K562 (cell line): Measurements from ENCODE around the gene CLSTN1. TPM values are rescaled to one million over a fixed set of nuclear protein-coding genes. Genes with fewer than 3 reads are reported as not detected.
"Not testable (repeated sequence)": the region's sequence is repeated elsewhere in the genome, so short reads cannot be mapped to it uniquely, and the experiment has no call there.

Experiments
- ATAC-seq: fragments of 200-7000 bp; cut with Tn5 transposase; 3 replicates; pipeline ENCODE4 v1.9.1; 2020; ENCODE audit warnings: moderate library complexity
- BruUV-seq: library from RNA; stranded (reverse); fragments of 400-500 nt; replicated peaks from 2 replicates; lab custom pipeline; 2021; lab: Mats Ljungman, UMichigan
- CTCF ChIA-PET: fragments of 300-600 bp; formaldehyde crosslinking; extraction: SDS; loops from one replicate; lab custom pipeline; 2021; ENCODE audit warnings: low intra/inter-chr PET ratio; lab: Yijun Ruan, JAX
- POLR2A ChIA-PET: fragments of 300-600, 350-650 bp; sonication (Branson Sonifier 250); formaldehyde crosslinking; extraction: SDS; loops from one replicate; lab custom pipeline; 2021; ENCODE audit warnings: antibody characterized with exemption, inconsistent platforms; lab: Yijun Ruan, JAX
- DNase-seq, 4 experiments: peaks; one replicate each; pipeline versions ENCODE4 v3.0.0 to v3.0.0-alpha.2; 2011 to 2018; ENCODE audit warnings: low spot score in 3 of 4, mixed read lengths in 3 of 4; ENCODE audit errors: extremely low read depth in 1 of 4
- FAIRE-seq: peaks from 2 replicates; lab custom pipeline; 2011; peaks lifted over from hg19 to GRCh38; lab: Jason Lieb, UNC
- H2AFZ ChIP-seq: 2 replicates; pipeline ENCODE4 v1.6.0; 2011; ENCODE audit warnings: low read depth, low read length, control low read depth, inconsistent platforms
- H3K27ac ChIP-seq: fragments of 200-600 bp; 3 replicates; pipeline ENCODE4 v1.8.0; 2011; ENCODE audit warnings: low read depth, mild to moderate bottlenecking, control low read depth, inconsistent platforms, low read length, moderate library complexity, mixed read lengths; ENCODE audit errors: extremely low read depth
- H3K27me3 ChIP-seq, 2 experiments: fragments of 300-600 bp in 1 of 2; 2 replicates in 1 of 2; 3 replicates in 1 of 2; pipeline versions ENCODE4 v1.6.0 to v1.8.0; 2011; ENCODE audit warnings: inconsistent platforms in 2 of 2, low read length in 2 of 2, mild to moderate bottlenecking in 1 of 2, mixed read lengths in 1 of 2, moderate library complexity in 1 of 2; ENCODE audit not compliant: control insufficient read depth in 2 of 2, insufficient read depth in 2 of 2
- H3K36me3 ChIP-seq: fragments of 300-600 bp; 3 replicates; pipeline ENCODE4 v1.8.0; 2011; ENCODE audit warnings: mild to moderate bottlenecking, low read length, inconsistent platforms; ENCODE audit not compliant: control insufficient read depth, insufficient read depth
- H3K4me1 ChIP-seq, 2 experiments: fragments of 200-600 bp in 1 of 2; replicated peaks in 1 of 2; 2 replicates in 1 of 2; 3 replicates in 1 of 2; pipeline versions ENCODE4 v1.5.1 to v1.8.0; 2011; ENCODE audit warnings: inconsistent platforms in 2 of 2, low read length in 2 of 2, mild to moderate bottlenecking in 1 of 2, mixed read lengths in 1 of 2, moderate library complexity in 1 of 2; ENCODE audit not compliant: control insufficient read depth in 2 of 2, insufficient read depth in 2 of 2
- H3K4me2 ChIP-seq: 2 replicates; pipeline ENCODE4 v1.6.1; 2011; ENCODE audit warnings: low read length, control low read depth, inconsistent platforms, mixed read lengths; ENCODE audit not compliant: insufficient read depth
- H3K4me3 ChIP-seq: fragments of 200-600 bp; sonication (generic), shearing (Covaris generic); 2 replicates; pipeline ENCODE4 v1.5.1; 2016; ENCODE audit warnings: control low read depth, inconsistent platforms
- H3K79me2 ChIP-seq: fragments of 200-600 bp; 3 replicates; pipeline ENCODE4 v1.8.0; 2011; ENCODE audit warnings: low read length, inconsistent platforms; ENCODE audit not compliant: control insufficient read depth, insufficient read depth
- H3K9ac ChIP-seq, 2 experiments: 2 replicates each; pipeline versions ENCODE4 v1.6.0 to v1.6.1; 2011; ENCODE audit warnings: low read depth in 2 of 2, low read length in 2 of 2, control low read depth in 1 of 2, inconsistent platforms in 1 of 2, mild to moderate bottlenecking in 1 of 2, mixed read lengths in 1 of 2; ENCODE audit not compliant: insufficient read depth in 1 of 2
- H3K9me1 ChIP-seq: one replicate; pipeline ENCODE4 v1.6.0; 2011; ENCODE audit warnings: inconsistent platforms, mild to moderate bottlenecking, low read length, moderate library complexity; ENCODE audit not compliant: control insufficient read depth, insufficient read depth
- H3K9me3 ChIP-seq: replicated peaks from 2 replicates; pipeline ENCODE4 v1.5.1; 2011; ENCODE audit warnings: low read depth, low read length, inconsistent platforms; ENCODE audit not compliant: control insufficient read depth, insufficient read depth
- H4K20me1 ChIP-seq: replicated peaks from 2 replicates; pipeline ENCODE4 v1.6.1; 2011; ENCODE audit warnings: low read length, inconsistent platforms, mixed read lengths; ENCODE audit not compliant: control insufficient read depth, insufficient read depth
- WGBS: fragments of 100-300 bp; shearing (Covaris generic); methylation state at CpG from one replicate; pipeline ENCODE4 v1.1.6; 2016; ENCODE audit warnings: low coverage, mixed read lengths; ENCODE audit not compliant: insufficient coverage; ENCODE audit errors: missing lambda C conversion rate; 5-methylcytosine and 5-hydroxymethylcytosine counted together
- in situ Hi-C: fragments of 300-500 bp; cut with MboI; formaldehyde crosslinking; loops from 4 replicates; pipeline ENCODE4 v1.15.0; 2018; ENCODE audit warnings: inconsistent platforms, mixed read lengths
- intact Hi-C: fragments of 100-400 bp; cut with micrococcal nuclease; formaldehyde crosslinking; loops from 2 replicates; pipeline ENCODE4 v1.14.2; 2022
- polyA plus RNA-seq, 8 experiments: library from polyadenylated mRNA; depleted of rRNA in 4 of 8; stranded (reverse) in 5 of 8; unstranded in 3 of 8; fragments of >200 nt; fragmentation: Nextera tagmentation in 2 of 8; fragmentation: Illumina TruSeq in 1 of 8; extraction: Ambion mirVana in 2 of 8; extraction: Trizol in 1 of 8; gene quantifications; 2 replicates each; pipeline versions ENCODE4 v1.2.1 to v1.2.3, GENCODE V29; 2011 to 2014; ENCODE audit warnings: inconsistent platforms in 1 of 8, missing spikeins in 1 of 8
- total RNA-seq, 7 experiments: library from RNA; depleted of rRNA in 6 of 7; stranded (reverse); fragments of >200 nt in 6 of 7; fragmentation: Illumina TruSeq in 2 of 7; extraction: Trizol in 2 of 7; gene quantifications; 2 replicates each; pipeline versions ENCODE4 v1.2.1 to v1.2.3, GENCODE V29; 2011 to 2021; ENCODE audit warnings: low replicate concordance in 1 of 7
- TF ChIP-seq, protein P1 (sequence below): fragments of 450-650 bp; IDR thresholded peaks from 2 replicates; pipeline ENCODE4 v1.6.1; 2016; ENCODE audit warnings: low read depth

Gene CLSTN1
- total and polyA plus RNA-seq, 9 of the 15 experiments (the other 6 are each of a cell fraction or from before 2014, with no cell fraction given), result 1.1 to 32.5 (median 13.3) TPM

DNA sequence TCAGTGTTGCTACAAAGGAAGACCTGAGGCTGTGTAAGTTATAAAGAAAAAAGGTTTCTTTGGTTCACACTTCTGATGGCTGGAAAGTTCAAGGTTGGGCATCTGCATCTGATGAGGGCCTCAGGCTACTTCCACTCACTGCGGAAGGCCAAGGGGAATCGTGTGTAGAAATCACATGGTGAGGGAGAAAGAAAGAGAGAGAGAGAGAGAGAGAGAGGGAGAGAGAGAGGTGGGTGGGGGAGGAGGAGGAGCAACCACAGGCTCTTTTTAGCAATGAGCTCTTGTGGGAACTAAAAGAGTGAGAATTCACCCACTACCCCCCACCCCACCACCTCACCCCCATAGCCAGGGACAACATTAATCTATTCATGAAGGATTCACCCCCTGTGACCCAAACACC lies 59.9 kb downstream of the CLSTN1 start (continued):
- TF ChIP-seq, protein P1, sequence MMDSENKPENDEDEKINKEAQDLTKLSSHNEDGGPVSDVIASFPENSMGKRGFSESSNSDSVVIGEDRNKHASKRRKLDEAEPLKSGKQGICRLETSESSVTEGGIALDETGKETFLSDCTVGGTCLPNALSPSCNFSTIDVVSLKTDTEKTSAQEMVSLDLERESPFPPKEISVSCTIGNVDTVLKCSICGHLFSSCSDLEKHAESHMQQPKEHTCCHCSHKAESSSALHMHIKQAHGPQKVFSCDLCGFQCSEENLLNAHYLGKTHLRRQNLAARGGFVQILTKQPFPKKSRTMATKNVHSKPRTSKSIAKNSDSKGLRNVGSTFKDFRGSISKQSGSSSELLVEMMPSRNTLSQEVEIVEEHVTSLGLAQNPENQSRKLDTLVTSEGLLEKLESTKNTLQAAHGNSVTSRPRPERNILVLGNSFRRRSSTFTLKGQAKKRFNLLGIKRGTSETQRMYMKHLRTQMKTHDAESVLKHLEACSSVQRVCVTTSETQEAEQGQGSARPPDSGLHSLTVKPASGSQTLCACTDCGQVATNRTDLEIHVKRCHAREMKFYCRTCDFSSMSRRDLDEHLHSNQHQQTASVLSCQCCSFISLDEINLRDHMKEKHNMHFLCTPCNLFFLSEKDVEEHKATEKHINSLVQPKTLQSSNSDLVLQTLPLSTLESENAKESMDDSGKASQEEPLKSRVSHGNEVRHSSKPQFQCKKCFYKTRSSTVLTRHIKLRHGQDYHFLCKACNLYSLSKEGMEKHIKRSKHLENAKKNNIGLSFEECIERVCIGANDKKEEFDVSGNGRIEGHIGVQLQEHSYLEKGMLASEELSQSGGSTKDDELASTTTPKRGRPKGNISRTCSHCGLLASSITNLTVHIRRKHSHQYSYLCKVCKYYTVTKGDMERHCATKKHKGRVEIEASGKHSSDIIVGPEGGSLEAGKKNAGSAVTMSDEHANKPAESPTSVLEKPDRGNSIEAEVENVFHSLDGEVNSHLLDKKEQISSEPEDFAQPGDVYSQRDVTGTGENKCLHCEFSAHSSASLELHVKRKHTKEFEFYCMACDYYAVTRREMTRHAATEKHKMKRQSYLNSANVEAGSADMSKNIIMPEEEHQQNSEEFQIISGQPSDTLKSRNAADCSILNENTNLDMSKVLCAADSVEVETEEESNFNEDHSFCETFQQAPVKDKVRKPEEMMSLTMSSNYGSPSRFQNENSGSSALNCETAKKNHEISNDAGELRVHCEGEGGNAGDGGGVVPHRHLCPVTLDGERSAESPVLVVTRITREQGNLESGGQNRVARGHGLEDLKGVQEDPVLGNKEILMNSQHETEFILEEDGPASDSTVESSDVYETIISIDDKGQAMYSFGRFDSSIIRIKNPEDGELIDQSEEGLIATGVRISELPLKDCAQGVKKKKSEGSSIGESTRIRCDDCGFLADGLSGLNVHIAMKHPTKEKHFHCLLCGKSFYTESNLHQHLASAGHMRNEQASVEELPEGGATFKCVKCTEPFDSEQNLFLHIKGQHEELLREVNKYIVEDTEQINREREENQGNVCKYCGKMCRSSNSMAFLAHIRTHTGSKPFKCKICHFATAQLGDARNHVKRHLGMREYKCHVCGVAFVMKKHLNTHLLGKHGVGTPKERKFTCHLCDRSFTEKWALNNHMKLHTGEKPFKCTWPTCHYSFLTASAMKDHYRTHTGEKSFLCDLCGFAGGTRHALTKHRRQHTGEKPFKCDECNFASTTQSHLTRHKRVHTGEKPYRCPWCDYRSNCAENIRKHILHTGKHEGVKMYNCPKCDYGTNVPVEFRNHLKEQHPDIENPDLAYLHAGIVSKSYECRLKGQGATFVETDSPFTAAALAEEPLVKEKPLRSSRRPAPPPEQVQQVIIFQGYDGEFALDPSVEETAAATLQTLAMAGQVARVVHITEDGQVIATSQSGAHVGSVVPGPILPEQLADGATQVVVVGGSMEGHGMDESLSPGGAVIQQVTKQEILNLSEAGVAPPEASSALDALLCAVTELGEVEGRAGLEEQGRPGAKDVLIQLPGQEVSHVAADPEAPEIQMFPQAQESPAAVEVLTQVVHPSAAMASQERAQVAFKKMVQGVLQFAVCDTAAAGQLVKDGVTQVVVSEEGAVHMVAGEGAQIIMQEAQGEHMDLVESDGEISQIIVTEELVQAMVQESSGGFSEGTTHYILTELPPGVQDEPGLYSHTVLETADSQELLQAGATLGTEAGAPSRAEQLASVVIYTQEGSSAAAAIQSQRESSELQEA, result no peak

DNA sequence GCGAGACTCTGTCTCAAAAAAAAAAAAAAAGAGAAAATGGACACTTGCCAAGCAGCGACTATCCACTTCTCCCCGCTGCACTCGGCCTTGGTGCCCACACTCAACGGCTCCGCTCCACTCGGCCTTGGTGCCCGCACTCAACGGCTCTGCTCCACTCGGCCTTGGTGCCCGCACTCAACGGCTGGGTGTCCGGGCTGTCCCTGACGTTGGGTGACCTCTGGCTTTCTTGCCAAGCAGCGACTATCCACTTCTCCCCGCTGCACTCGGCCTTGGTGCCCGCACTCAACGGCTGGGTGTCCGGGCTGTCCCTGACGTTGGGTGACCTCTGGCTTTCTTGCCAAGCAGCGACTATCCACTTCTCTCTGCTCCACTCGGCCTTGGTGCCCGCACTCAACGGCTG lies 61.3 kb downstream of the CLSTN1 start:
- FAIRE-seq, in situ Hi-C loops, BruUV-seq, H3K9me3 ChIP-seq, H3K4me2 ChIP-seq, H3K27me3 ChIP-seq, DNase-seq, CTCF ChIA-PET, H3K36me3 ChIP-seq, intact Hi-C loops, ATAC-seq, H3K27ac ChIP-seq, H3K79me2 ChIP-seq, H2AFZ ChIP-seq, H3K9ac ChIP-seq, H4K20me1 ChIP-seq, H3K9me1 ChIP-seq, H3K4me3 ChIP-seq: not testable (repeated sequence)
- WGBS, result 91% methylated on average over 22 of the region's 25 CpGs
- H3K4me1 ChIP-seq, result peaks cover 11 to 14% of the 10 kb centered on the region in 2 experiments; a peak in 4 of 5 replicates
- POLR2A ChIA-PET, result interaction anchor here (1.4 kb wide), 1 partner anchor 10 kb away, joined by 7 read pairs; no protein-coding TSS in a partner anchor
